Amniotic stem cell (primary cell): ENCODE measurements around the gene MTREX.

ENCODE experiments used
- DNase-seq: peaks from one replicate; lab custom pipeline; 2025; lab: John Stamatoyannopoulos, UW

The MTREX gene

DNA sequence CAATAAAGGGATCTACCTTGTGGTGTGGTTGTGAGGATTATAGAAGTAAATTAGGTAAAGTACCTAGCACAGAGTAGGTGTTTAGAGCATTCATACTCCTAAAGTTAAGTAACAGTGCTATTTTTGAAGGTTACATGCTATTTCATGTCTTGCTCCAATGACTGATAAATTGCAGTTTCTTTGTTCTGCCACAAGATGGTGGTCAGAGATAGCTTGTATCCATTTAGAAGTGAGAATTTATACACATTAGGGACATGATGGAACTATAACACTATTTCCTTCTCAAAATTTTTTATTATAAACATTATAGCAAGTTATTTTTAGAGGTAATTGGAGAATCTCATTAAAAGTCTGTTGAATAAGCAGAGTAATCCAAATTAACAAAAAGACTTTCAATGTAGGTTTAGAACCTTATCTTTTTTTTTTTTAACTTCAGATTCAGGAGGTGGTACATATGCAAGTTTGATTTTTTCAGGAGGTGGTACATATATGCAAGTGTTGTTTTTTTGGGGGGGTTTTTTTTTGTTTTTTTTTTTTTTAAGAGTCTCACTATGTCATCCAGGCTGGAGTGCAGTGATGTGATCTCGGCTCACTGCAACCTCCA lies 17.1 kb downstream of the MTREX start:
- no peak for DNase-seq

DNA sequence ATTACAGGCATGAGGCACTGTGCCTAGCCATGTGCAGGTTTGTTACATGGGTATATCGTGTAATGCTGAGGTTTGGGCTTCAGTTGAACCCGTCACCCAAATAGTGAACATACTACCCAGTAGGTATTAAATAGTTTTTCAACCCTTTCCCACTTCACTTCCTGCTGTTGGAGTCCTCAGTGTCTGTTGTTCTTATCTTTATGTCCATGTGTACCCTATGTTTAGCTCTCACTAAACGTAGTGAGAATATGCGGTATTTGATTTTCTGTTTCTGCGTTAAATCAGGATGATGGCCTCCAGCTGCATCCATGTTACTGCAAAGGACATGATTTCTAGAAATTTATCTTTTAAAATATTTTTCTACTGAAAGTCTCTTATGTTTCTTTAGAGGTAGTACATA lies 17.8 kb downstream of the MTREX start:
- DNase-seq, result no peak

DNA sequence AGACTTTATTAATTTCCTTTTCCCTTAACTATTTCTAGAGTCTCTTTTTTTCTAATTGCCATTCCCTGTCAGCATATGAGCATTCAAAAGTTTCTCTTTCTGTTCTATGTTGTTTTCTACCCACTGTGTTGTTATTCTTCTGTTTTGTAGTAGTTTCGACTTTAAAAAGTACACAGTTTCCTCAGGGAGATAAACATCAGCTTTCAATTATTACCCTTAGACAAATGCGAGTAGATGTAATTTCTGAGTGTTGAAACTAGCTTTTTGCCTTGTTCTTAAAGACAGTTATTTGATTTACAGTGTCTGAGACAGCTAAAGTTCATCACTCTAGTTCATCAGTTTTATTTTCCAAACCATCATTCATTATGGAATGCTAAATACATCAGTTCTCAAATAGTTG lies 19.5 kb downstream of the MTREX start:
- DNase-seq, result no peak

DNA sequence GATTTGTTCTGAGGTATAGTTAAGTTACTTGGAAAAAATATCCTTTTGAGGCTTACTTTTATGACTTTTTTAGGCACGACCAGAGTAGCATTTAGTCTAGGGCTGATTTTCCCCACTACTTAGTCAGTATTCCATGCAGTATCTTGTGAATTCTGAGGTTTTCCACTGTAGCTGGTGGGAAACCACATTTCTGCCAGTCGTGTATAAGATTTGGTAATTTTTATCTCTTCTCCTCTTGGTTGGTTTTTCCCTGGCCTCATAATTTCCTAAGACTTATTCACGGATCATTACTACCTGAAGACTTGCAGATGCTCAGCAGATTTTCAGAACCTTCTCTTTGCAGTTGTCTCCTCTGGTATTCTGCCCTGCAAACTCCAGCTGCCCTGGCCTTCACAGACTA lies 23.5 kb downstream of the MTREX start:
- no peak for DNase-seq

DNA sequence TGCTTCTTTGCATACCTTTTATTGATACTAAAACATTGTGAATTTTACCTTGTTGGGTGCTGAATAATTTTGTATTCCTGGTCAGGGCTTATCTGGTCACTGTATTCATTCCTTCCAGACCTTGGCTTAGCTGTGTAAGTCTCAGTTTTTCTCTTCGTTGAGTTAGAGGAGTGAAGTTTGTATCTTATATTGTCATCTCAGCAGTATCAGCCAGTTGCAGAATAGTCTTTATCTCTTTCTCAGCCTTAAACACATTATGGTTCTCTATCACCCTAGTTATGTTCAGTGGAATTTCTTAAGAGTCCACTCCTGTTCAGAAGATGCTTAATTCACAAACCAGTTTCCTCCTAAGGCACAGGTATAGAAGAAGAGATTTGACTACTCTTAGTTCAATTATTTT lies 25.2 kb downstream of the MTREX start:
- no peak for DNase-seq

DNA sequence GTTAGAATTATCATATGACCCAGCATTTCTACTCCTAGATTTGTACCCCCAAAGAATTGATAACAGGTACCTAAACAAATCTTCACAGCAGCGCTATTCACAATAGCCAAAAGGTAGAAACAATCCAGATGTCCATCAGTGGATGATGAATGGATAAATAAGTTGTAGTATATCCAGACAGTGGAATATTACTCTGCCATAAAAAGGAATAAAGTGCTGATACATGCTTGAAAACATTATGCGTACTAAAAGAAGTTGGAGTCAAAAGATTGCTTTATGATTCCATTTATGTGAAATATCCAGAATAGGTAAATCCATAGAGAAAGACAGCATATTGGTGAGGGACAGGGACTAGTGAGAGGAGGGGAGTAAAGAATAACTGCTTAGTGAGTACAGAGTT lies 26.0 kb downstream of the MTREX start:
- no peak for DNase-seq

DNA sequence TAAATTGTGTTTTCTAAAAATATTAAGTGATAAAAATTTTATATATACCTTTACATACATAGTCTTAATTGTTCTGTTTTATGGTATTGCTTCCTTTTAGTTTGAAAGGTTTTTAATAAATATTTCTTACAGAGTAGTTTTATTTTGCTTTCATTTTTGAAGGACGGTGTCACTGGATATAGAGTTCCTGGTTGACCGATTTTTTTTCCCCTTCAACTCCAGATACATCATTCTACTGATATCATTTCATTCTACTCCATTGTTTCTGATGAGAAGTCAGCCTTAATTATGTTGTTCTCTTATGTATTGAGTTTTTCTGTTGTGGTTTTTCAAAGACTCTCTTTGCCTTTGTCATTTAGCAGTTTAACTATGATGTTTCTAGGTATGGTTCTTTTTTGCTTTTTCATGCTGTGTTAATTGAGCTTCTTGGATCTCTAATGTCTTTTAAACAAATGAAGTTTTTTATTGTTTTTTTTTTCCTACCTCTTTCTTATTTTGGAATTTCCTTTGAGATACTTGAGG lies 30.4 kb downstream of the MTREX start:
- no peak for DNase-seq

DNA sequence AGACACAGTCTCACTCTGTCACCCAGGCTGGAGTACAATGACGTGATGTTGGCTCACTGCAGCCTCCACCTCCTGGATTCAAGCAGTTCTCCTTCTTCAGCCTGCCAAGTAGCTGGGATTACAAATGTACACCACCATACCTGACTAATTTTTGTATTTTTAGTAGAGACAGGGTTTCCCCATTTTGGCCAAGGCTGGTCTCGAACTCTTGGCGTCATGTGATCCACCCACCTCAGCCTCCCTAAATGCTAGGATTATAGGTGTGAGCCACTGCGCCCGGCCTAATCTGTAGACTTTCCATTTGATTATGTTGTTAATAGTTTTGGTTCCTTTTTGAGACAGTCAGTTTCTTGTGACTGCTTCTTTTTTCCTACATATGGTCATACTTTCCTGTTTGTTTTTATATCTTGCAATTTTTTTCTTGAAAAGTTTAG lies 31.0 kb downstream of the MTREX start:
- no peak for DNase-seq

DNA sequence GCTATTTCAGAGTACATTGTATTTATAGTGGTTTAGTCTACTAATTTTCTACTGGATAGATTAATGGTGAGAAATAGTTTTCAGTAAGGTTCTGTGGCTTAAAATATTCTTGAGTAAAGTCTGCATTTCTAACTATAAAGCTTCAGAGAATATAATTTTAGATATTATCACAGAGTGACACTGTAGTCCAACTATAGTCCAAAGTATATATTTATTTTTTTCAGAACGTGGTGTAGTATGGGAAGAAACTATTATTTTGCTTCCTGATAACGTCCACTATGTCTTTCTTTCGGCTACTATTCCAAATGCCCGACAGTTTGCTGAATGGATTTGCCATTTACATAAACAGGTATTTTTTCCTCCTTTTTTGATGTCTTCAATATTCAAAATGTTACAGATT lies 35.3 kb downstream of the MTREX start:
- no peak for DNase-seq

DNA sequence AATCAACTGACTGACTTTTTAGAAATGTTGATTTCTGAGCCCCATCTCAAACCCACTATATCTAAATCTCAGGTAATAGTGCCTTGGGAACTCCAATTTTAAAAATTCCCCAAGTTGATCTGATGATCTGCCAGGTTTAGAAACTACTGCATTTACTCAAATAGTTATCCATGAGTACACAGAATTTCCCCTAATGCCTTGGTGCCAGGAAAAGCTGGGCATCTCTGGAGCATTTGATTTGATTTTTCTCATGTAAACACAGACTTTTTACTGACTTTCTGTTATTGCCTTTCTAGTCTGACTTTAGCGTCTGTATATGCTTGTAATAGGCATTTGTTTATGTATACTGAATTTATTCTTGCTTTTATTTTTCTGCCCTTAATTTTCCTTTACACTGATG lies 35.8 kb downstream of the MTREX start:
- no peak for DNase-seq

DNA sequence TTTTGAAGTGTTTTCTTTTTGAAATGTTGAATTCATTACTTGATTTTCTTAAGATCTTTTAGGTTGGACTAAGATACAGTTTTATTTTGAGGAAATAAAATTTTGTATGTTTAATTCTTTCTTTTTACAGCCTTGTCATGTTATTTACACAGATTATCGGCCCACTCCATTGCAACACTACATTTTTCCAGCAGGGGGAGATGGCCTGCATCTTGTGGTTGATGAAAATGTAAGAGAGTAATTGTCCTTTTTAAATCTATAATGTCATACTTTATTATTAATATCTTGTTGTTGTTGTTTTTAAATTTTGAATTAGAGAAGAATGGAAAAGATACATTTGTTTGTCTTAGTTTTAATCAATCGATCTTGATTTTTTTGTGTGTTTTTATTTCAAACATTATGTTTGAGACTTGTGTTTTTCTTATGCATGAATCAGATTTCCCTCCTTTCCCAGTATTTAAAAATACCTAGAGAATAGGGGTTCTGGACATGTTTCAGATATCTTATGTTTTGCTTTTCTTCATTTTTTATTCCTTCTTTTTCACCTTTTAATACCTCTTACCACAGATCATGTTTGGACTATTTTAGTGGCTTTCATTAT lies 36.7 kb downstream of the MTREX start:
- DNase-seq, result peak; percentile 13

DNA sequence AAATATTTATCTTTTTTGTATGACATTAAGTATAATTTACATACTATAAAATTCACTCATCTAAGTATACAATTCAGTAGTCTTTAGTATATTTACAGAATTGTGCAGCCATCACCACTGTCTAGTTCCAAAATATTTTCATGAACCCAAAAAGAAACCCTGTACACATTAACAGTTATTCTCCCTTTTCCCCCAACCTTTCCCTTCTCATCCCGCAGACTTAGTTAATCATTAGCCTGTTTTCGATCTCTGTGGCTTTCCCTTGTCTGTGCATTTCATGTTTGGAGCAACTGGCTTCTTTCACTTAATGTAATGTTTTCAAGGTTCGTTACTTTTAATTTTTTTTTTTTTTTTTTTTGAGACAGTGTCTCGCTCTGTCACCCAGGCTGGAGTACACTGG lies 37.5 kb downstream of the MTREX start:
- DNase-seq, result no peak

DNA sequence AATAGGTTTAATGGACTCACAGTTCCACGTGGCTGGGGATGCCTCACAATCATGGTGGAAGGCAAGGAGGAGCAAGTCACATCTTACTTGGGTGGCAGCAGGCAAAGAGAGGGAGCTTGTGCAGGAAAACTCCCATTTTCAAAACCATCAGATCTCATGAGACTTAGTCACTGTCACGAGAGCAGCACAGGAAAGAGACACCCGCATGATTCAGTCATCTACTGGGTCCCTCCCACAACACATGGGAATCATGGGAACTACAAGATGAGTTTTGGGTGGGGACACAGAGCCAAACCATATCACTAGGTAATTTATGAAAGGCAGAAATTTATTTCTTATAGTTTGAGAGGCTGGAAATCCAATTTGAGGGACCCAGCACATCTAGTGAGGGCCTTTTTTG lies 40.0 kb downstream of the MTREX start:
- DNase-seq, result no peak

DNA sequence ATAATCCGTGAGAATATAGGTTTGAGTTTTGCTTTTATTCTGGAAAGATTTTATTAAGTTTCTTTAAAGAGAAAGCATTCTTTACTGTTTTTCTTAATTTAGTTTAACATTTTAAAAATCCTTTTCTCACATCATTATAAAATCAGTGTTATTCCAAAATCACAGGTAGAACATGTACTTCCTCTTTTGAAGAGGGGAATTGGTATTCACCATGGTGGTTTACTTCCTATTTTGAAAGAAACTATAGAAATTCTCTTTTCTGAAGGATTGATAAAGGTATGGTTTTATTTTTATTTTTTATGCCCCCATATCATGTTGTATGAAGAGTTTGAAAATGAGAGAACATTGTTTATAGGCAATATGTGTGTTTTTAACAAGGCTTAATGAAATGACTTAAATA lies 43.0 kb downstream of the MTREX start:
- no peak for DNase-seq

DNA sequence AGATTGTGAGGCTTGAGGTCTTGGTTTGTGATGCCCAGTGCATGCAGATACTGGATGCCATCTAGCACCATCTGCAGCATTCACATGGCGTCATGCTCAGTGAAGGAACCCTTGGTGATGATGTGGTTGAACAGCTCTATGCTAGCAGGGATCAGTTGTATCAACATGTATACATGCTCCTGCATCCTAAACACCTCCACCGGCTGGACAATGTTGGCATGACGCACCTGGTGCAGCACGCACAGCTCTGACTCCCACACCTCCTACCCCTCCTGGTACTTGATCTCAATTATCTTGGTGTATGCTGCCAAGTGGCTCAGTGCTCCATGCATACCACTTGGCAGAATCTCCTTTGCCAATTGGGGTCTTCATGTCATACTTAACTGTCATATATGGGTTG lies 49.1 kb downstream of the MTREX start:
- DNase-seq, result no peak

DNA sequence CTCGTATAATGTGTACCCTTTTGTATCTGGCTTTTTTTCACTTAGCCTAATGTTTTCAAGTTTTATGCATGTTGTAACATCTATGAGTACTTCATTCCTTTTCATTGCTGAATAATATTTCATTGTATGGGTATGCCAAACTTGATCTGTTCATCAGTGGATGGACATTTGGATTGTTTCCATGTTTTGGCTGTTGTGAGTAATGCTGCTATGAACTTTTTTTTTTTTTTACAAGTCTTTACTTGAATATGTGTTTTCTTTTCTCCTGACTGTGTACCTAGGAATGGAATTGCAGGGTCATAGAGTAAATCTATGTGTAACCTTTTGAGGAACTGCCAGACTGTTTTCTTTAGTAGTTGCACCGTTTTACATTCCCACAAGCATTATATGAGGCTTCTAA lies 52.4 kb downstream of the MTREX start:
- DNase-seq, result no peak

DNA sequence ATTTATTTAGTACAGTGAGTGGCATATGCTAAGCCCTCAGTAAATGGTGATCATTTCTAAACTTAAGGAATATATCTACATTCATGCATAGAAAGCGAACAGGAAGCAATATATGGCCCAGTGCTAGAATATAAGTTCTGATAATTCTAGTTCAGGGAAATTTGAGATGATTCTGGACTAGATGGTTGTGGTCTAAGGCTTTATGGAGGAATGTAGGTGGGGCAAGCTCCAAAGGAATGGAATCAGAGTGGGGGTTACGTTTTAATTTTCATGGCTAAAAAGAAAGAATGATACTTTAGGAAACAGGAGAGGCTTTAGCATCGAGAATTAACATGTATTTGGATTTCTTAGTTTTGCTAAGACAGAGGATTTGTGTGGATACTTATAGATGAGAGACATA lies 56.1 kb downstream of the MTREX start:
- DNase-seq, result no peak

DNA sequence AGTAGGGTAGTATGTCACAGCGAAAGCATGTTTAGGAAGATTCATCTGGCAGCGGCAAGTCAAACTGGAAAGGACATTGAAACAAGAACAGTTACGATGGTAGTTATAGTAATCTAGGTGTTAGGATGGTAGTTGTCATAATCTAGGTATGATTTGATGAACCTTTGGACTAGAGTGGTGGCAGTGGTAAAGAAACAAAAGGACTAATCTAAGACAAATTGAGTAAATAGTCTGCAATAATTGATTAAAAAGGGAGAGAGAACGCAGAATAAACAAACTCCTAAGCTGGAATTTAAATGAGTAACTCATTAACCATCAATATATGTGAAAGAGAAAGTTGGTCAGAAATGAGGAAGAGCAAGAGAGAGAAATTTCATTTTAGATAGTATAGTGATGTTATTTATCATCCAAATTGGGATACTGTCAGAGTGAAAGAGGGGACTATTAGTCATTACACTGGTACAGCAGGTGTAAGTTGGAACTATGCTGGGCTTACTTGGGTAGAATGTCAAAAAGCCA lies 56.8 kb downstream of the MTREX start:
- DNase-seq, result no peak

DNA sequence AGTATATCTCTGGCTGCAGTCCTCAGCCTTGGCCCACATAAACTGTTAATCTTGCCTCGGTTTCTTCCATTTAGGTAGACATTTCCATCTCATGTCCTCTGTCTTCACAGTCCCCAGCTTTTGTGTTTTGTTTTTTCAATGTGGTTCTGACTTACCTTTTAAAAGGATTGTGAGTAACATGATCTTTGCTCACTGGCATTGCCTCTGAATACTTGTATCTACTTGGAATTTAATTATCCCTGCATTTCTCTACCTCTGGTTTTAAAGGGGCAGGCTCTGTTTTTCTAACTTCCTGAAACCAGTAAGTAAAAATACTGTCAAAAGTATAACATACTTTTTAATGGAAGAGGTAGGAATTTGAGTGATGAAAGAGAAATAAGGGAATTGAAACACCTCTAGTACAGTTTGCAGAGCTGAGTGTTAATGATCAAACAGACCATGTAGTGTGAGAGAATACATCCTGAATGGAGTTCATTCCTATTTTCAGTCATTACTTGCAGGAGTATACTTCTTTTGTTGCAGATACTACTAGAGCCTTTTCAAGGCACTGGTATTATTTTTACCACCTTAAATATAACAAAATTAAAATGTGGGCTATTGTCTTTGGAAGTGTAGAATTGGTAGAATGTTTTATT lies 62.6 kb downstream of the MTREX start:
- no peak for DNase-seq

DNA sequence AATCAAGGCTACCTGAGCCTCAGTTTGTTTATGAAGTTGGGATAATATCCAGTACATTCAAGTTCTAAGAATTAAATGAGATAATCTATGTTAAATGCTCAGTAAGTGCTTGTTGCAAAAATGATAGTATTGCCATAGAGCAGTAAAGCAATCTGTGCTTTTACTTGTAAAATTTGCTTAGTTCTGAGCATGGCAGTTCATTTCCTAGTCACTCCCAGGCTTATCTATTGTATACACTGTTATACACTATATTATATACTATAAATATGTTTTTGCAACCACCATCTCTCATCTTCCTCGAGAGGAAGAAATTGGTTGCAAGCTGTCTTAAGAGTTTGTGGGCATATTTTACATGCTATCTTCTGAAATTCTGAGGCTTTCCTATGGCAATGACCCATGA lies 63.4 kb downstream of the MTREX start:
- no peak for DNase-seq

DNA sequence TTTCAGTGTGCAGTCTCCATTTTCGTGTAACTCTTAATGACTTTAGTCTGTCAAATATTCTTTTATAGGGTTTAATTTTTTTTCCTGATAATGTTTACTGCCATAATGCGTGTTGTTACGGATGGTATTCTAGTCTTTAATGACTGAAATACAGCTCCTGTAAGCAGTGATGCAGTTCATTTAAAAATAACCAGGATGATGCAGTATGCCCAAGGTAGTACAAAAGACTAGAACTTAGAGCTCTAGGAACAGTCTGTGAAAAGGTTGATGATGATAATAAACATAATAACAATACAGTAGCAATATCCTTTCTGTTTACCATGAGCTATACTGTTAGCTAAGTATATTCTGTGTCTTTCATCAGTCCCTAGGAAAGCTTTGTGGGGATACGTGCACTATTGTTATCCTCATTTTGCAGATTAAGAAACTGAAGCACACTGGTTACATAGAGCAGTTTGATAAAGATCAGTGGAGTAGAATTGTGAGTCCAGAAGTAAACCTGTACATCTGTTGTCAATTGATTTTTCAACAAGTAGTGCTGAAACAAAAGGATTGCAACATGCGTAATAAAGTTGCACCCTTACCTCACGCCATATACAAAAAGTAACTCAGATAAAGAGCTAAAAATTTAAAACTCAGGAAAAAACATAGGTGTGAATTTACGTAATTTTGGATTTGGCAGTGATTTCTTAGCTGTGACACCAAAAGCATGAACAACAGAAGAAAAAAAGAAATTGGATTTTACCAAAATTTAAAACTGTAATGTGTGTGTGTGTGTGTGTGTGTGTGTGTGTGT lies 64.5 kb downstream of the MTREX start:
- no peak for DNase-seq

DNA sequence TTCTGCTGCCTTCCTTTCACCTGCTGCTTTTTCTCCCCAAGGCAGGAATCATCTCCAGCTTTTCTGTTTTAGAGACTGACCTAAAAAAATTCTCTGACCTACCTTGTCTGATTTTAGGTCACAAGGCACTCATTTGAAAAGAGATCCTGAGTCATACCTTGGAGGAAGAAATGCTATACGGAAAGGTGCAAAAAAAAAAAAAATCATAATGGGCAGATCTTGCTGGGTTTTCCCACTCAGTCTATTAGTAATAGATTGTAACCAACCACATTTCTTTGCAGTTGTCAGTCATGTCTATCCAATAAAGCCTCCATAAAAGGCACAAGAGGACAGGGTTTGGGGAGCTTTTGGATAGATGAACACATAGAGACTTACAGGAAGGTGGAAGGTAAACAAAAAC lies 70.0 kb downstream of the MTREX start:
- DNase-seq, result no peak

DNA sequence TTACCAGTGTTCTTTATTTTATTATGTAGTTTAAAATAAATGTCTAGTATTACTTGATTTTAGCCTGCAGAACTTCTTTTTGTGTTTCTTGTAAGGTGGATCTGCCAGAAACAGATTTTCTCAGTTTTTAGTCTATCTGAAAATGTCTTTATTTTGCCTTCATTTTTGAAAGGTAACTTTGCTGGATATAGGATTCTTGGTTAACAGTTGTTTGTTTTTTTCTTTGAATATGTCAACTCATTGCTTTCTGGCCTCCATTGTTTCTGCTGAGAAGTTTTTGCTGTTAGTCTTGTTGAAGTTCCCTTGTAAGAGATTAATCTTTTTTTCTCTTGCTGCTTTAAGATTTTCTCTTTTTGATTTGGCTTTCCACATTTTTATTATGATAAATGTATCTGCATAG lies 75.5 kb downstream of the MTREX start:
- no peak for DNase-seq
